ENCODE data around the gene OCSTAMP. TPM values are rescaled to one million over a fixed set of nuclear protein-coding genes. Genes with fewer than 3 reads are reported as not detected.

The OCSTAMP gene
- total RNA-seq, 2 experiments from 2014 or later, result not detected

GRCh38 chr20:46559001-46559400 lies 8.5 kb upstream of the OCSTAMP start:
- Mint-ChIP-seq H3K27ac (no peak overlapping the region), H3K9me3 (no peaks in the 10 kb centered on the region), H3K4me1 (ENCODE audit: low read depth) (no peaks in the 10 kb centered on the region), H3K36me3 (ENCODE audit: low read depth) (no peaks in the 10 kb centered on the region), H3K4me3 (no peak overlapping the region), H3K27me3 (no peaks in the 10 kb centered on the region)
- Histone ChIP-seq H3K4me3 (ENCODE audit: low read length) (no peak overlapping the region), H3K27me3 (ENCODE audit: control insufficient read depth in 1 of 2, insufficient read depth in 2 of 2, low read length in 2 of 2) (peaks cover 3 to 6% of the 10 kb centered on the region in 2 experiments), H3K36me3 (ENCODE audit: insufficient read depth, low read length) (no peaks in the 10 kb centered on the region), H3K9me3 (ENCODE audit: control insufficient read depth in 1 of 2, insufficient read depth in 1 of 2, low read length in 2 of 2) (no peaks in the 10 kb centered on the region), H3K4me1 (ENCODE audit: insufficient read depth, low read length) (peaks cover 8% of the 10 kb centered on the region), H3K27ac (ENCODE audit: low read depth in 1 of 2, low read length in 2 of 2) (no peak overlapping the region)
- ChIA-PET POLR2A (no interaction called here), CTCF (no interaction called here)
- intact Hi-C loops (cut with DNase I, micrococcal nuclease), result no loop called here
- ATAC-seq (ENCODE audit: poor library complexity) (no peak), DNase-seq (no peak)
- TF ChIP-seq, protein P1, sequence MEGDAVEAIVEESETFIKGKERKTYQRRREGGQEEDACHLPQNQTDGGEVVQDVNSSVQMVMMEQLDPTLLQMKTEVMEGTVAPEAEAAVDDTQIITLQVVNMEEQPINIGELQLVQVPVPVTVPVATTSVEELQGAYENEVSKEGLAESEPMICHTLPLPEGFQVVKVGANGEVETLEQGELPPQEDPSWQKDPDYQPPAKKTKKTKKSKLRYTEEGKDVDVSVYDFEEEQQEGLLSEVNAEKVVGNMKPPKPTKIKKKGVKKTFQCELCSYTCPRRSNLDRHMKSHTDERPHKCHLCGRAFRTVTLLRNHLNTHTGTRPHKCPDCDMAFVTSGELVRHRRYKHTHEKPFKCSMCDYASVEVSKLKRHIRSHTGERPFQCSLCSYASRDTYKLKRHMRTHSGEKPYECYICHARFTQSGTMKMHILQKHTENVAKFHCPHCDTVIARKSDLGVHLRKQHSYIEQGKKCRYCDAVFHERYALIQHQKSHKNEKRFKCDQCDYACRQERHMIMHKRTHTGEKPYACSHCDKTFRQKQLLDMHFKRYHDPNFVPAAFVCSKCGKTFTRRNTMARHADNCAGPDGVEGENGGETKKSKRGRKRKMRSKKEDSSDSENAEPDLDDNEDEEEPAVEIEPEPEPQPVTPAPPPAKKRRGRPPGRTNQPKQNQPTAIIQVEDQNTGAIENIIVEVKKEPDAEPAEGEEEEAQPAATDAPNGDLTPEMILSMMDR (IDR thresholded peaks at IDR 0.05), result no peak

DNA sequence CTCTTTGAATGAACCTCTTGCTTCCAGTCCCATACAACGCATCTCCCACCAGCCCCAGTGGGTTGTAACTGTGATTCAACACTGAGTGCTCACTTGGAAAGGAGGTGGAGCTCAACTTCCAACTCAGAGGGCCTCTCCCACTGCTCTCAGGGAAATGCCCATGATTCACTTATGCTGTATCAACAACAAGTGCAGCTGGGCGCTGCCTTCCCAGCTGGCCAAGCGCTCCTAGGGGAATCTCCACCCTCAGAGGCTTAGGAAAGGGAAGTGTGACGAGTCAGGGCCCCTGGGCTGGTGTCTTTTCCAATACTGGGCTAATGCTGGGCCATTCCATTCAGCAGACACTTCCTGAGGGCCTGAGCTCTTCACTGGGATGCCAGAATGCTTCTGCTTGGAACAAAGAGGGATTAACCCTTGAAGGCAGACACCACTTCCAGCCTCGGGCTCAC lies 8.1 kb upstream of the OCSTAMP start:
- ChIA-PET POLR2A (no interaction called here), CTCF (no interaction called here)
- Mint-ChIP-seq H3K36me3 (ENCODE audit: low read depth) (no peaks in the 10 kb centered on the region), H3K9me3 (no peaks in the 10 kb centered on the region), H3K27me3 (no peaks in the 10 kb centered on the region), H3K27ac (no peak overlapping the region), H3K4me3 (no peak overlapping the region), H3K4me1 (ENCODE audit: low read depth) (no peaks in the 10 kb centered on the region)
- ATAC-seq (ENCODE audit: poor library complexity), result no peak
- no peaks in the 10 kb centered on the region for H3K9me3 ChIP-seq (ENCODE audit: control insufficient read depth in 1 of 2, insufficient read depth in 1 of 2, low read length in 2 of 2)
- no peak overlapping the region for H3K4me3 ChIP-seq (ENCODE audit: low read length)
- H3K27me3 ChIP-seq (ENCODE audit: control insufficient read depth in 1 of 2, insufficient read depth in 2 of 2, low read length in 2 of 2), result peaks cover 0 to 2% of the 10 kb centered on the region in 2 experiments
- H3K4me1 ChIP-seq (ENCODE audit: insufficient read depth, low read length), result peaks cover 8% of the 10 kb centered on the region
- H3K27ac ChIP-seq (ENCODE audit: low read depth in 1 of 2, low read length in 2 of 2), result no peak overlapping the region
- H3K36me3 ChIP-seq (ENCODE audit: insufficient read depth, low read length), result no peaks in the 10 kb centered on the region
- intact Hi-C loops (cut with DNase I, micrococcal nuclease), result no loop called here
- TF ChIP-seq, protein P1 (IDR thresholded peaks at IDR 0.05), result no peak
- peak in 2 of 14 experiments; percentile 34 to 50 for DNase-seq

DNA sequence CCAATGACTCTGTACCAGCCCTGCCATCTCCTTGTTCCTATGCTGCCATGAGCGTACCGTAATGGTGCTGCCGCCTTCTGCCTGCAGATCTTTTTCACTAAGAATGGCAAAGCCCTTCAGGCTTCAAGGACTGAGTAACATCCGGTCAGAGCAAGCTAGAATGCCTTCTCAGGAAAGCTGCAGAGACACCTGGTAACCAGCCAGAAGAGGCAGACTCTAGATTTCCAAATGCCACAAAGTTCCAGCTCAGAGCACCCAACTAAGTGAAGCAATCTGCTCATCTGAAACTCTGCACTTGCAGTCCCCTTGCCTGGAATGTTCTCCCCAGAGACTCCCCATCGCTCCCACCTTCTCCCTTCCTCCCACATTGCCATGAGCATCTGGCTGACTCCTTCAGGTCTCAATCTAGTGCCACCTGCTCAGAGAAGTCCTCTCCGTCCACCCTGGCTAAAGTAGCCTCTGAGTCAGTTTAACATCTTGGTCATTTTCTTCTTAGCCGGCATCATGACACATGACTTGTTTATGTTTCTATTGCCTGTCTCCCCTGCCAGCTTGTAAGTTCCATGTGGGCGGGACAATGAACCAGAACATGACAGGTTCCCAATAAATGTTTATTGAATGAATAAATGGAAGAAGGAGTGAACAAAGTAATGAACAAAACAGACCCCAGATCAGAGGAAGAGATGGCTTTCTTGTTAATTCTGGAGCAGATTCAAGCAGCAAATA lies 6.9 kb upstream of the OCSTAMP start:
- peaks cover 11% of the 10 kb centered on the region for H3K4me1 Mint-ChIP-seq (ENCODE audit: low read depth)
- no peak overlapping the region for H3K27ac ChIP-seq (ENCODE audit: low read depth in 1 of 2, low read length in 2 of 2)
- ChIA-PET CTCF (no interaction called here), POLR2A (no interaction called here)
- H3K4me1 ChIP-seq (ENCODE audit: insufficient read depth, low read length), result peaks cover 14% of the 10 kb centered on the region
- no peaks in the 10 kb centered on the region for H3K27me3 ChIP-seq (ENCODE audit: control insufficient read depth in 1 of 2, insufficient read depth in 2 of 2, low read length in 2 of 2)
- ATAC-seq (ENCODE audit: poor library complexity), result no peak
- TF ChIP-seq, protein P1 (IDR thresholded peaks at IDR 0.05), result no peak
- no peak overlapping the region for H3K4me3 Mint-ChIP-seq
- no peaks in the 10 kb centered on the region for H3K9me3 Mint-ChIP-seq
- H3K36me3 Mint-ChIP-seq (ENCODE audit: low read depth), result no peaks in the 10 kb centered on the region
- intact Hi-C loops (cut with DNase I, micrococcal nuclease), result no loop called here
- H3K36me3 ChIP-seq (ENCODE audit: insufficient read depth, low read length), result no peaks in the 10 kb centered on the region
- no peak for DNase-seq
- no peaks in the 10 kb centered on the region for H3K27me3 Mint-ChIP-seq
- H3K9me3 ChIP-seq (ENCODE audit: control insufficient read depth in 1 of 2, insufficient read depth in 1 of 2, low read length in 2 of 2), result no peaks in the 10 kb centered on the region
- H3K4me3 ChIP-seq (ENCODE audit: low read length), result no peak overlapping the region
- H3K27ac Mint-ChIP-seq, result no peak overlapping the region

Data from CD4-positive, alpha-beta T cell (primary cell).